ENCODE data around the gene TRPM7.

DNA sequence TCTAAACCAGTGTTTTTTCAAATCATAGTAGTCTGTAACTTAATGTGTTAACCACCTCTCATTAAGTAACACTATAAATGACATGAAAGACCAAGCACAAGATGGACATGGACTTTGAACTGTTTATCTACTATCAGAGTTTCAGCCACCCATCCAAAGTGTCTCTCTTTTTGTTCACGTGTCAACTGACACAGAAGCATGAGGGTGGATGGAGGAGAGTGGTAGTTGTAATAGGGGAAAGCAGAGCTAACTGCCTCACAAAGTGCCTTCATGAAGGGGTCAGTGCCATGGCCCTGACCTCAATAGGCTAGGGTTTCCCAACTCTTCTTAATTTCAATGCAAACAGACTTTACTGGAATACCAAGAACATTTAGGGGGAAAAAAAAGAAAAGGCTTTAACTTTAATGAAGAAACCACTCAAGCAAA, 32.1 kb upstream of the TRPM7 start:
- TF ChIP-seq, protein P1, sequence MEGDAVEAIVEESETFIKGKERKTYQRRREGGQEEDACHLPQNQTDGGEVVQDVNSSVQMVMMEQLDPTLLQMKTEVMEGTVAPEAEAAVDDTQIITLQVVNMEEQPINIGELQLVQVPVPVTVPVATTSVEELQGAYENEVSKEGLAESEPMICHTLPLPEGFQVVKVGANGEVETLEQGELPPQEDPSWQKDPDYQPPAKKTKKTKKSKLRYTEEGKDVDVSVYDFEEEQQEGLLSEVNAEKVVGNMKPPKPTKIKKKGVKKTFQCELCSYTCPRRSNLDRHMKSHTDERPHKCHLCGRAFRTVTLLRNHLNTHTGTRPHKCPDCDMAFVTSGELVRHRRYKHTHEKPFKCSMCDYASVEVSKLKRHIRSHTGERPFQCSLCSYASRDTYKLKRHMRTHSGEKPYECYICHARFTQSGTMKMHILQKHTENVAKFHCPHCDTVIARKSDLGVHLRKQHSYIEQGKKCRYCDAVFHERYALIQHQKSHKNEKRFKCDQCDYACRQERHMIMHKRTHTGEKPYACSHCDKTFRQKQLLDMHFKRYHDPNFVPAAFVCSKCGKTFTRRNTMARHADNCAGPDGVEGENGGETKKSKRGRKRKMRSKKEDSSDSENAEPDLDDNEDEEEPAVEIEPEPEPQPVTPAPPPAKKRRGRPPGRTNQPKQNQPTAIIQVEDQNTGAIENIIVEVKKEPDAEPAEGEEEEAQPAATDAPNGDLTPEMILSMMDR (conservative IDR thresholded peaks at IDR 0.05 in 1 of 2, IDR thresholded peaks at IDR 0.05 in 1 of 2; ENCODE audit: extremely low read depth in 1 of 2, insufficient read depth in 1 of 2, low read depth in 1 of 2, low read length in 2 of 2): no peak
- TF ChIP-seq EZH2 (IDR thresholded peaks at IDR 0.05; ENCODE audit: borderline replicate concordance, low read length): no peak

Data from mammary epithelial cell (primary cell).